Dermis microvascular lymphatic vessel endothelial cell (primary cell): ENCODE data around the gene CTSO. TPM values are rescaled to one million over a fixed set of nuclear protein-coding genes. Genes with fewer than 3 reads are reported as not detected.
"Not testable (repeated sequence)": the region's sequence is repeated elsewhere in the genome, so short reads cannot be mapped to it uniquely, and the experiment has no call there.

Source experiments
- DNase-seq, 2 donors: peaks; one replicate each; pipeline versions ENCODE4 v3.0.0 to v3.0.0-alpha.2; 2010; ENCODE audit warnings: low read depth in 2 of 2
- total RNA-seq: library from RNA; depleted of rRNA; stranded (reverse); fragments of >200 nt; gene quantifications from 2 replicates; pipeline ENCODE4 v1.2.1, GENCODE V29; 2014

CTSO gene
- total RNA-seq, 1 donor from 2014 or later, result 4.9 TPM

- no peak for DNase-seq
These were observed 46.1 kb downstream of the CTSO start for GRCh38 chr4:155907556-155907955.

- no peak for DNase-seq
These were observed 47.0 kb downstream of the CTSO start for GRCh38 chr4:155906554-155907247.

DNA sequence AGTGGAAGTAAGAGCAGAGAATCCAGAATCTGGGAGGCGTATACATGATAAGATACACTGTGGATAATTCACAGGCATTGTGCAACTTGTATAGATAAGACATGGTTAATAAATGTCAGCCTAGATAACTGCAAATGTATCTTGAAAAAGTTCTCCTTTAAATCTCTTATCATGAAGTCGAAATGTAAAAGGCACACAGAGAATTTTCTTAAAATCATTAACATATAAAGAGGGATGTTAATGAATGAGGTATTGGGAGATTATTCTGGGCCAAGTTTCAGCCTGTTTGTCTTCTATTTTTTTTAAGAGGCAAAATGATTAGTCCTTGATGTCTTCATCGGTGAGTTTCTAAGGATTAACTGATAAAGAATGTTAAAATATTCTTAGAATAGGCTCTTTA lies 49.3 kb downstream of the CTSO start:
- DNase-seq, result no peak

DNA sequence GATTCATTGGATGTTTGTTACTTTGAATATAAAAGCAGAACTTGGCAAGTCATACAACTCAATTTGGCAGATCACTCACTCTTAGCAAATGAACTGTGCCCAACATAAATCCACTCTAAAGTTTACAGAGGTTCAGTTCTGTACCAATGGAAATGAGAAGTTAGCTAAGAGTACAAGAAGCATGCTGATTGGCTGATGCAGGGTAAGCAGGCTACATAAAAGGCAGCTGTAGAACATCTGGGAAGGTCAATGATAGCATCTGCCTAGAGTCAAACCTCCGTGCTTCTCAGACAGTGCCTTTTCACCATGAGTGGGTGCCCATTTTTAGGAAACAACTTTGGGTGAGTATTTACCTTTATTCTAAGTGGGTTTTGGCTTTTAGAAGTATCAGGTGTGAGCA lies 50.2 kb downstream of the CTSO start, which contains the start of gene TDO2:
TDO2 (plus strand) TSS at position 244 of the 400 bp plus-strand sequence; CDS start at position 307, 63 bp downstream.
- DNase-seq, result no peak

DNA sequence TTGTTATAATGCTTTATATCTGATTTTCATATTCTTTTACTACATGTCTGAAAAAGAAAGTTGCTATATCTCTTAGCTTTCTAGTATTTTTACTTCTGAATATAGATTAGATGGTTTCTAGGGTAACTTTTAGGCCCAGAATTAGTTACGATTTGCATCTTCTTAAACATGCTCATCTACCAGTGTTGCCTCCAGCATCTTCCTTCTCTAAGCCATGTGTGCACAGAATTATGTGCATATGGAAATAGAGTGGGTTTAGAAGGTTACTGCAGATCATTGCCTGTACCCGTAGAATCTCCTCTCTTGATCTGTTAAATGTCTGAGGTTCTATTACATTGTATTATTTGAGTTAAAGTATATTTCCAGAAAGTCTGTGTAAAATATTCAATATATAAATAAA lies 52.7 kb downstream of the CTSO start:
- no peak for DNase-seq

- DNase-seq, result no peak
These were observed 53.3 kb downstream of the CTSO start for GRCh38 chr4:155900381-155900780.

DNA sequence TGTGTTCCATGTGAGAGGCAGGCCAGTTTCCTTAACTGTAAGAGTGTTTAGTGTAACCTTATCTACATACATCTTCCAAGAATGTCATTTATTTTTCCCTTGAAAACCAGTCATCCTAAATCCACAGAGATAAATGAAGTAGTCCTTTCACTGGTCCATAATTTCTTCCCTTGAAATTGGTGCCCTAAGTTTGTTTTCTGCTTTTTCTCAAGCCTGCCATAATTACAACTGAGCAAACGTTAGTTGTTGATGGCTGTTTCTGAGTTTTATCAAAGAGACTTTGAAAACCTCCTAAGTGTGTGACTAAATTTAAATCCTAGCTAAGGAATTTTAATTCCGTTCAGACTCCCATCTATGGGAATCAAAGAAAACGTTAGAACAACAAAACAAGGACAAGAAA lies 53.8 kb downstream of the CTSO start:
- no peak for DNase-seq

DNA sequence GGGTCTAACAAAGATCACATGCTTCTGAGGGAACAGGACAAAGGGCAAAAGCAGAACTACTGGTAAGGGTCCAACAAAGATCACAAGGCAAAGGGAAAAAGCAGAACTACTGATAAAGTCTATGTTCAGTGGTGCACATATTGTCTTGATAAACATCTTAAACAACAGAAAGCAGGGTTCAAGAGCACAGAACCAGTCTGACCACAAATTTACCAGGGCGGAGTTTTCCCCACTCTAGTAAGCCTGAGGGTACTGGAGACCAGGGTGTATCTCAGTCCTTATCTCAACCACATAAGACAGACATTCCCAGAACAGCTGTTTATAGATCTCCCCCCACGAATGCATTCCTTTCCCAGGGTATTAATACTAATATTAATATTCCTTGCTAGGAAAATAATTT lies 55.3 kb downstream of the CTSO start:
- DNase-seq, result not testable (repeated sequence)

DNA sequence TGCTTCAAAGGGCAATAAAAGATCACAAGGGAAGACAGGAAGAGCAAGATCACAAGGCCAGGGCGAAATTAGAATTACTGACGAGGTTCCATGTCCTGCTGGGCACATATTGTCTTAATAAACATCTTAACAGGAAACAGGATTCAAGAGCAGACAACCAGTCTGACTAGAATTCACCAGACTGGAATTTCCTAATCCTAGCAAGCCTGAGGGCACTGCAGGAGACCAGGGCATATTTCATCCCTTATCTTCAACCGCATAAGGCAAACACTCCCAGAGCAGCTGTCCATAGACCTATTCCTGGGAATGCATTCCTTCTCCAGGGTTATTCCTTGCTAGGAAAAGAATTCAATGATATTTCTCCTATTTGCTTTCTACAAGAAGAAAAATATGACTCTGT lies 62.6 kb downstream of the CTSO start:
- DNase-seq, result no peak

DNA sequence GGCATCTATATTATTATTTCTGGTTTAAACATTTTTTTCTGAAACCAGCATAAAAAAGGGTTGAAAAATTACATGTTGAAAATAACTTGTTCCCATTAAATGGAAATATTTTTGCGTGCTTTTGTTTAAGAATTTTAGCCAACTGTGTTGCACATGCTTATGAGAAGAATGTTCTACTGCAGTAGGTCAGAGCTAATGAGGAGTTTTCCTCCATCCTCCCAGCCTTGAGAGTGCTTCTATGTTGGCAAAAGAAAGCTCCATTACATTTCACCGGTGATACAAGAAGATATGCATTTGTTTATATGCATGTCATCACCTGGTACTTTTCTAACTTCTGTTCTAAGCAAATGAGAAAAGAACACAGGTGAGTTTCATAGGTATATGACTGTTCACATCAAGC lies 63.7 kb downstream of the CTSO start:
- no peak for DNase-seq

DNA sequence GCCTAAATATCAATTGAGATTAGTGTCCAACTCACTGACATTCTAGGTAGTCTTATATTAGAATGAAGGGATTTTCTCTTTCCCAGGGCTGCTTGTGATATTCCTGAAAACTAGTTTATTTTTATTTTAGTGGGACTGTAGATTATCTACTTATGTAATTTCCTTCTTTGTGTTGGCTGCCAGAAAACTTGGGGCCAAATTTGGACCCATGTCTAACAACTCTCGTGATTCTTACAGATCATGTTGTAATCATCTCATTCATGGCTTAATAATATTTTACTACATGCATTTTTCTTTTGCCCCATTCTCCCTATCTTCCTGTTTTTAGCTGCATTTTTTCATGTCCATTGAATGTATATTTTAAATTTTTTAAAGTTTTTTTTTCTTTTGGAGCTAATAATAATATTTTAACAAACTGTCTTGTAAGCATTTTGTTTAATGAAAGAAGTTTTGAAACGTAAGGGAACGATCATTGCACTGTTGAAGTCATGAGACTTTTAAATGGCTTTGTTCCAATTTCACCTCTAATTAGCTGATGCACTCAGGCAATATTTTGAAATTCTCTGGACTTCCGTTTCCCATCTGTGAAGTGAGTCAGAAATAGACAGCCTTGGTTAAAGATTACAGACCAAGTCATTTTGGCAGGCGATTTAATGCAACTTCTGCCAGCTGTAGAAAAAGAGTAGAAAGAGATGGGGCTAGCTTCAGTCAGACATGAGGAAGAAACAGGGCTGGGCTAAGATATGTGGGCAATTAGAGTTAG lies 64.5 kb downstream of the CTSO start:
- no peak for DNase-seq

DNA sequence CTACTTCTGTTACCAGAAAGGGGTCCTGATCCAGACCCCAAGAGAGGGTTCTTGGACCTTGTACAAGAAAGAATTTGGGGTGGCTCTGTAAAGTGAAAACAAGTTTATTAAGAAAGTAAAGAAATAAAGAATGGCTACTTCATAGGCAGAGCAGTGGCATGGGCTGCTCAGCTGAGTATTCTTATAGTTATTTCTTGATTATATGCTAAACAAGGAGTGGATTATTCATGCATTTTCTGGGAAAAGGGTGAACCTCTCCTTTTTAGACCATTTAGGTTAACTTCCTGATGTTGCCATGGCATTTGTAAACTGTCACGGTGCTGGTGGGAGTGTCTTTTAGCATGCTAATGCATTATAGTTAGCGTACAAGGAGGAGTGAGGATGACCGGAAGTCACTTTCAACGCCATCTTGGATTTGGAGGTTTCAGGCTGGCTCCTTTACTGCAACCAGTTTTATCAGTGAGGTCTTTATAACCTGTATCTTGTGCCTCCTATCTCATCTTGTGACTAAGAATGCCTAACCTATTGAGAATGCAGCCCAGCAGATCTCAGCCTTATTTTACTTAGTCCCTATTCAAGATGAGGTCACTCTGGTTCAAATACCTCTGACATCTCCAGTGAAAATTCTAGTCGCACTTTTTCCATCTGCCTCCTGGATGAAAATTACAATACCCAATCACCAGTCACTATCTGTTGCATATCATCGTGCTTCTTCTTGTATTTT lies 65.7 kb downstream of the CTSO start:
- DNase-seq, result no peak

- no peak for DNase-seq
These were observed 66.6 kb downstream of the CTSO start for GRCh38 chr4:155887045-155887444.

DNA sequence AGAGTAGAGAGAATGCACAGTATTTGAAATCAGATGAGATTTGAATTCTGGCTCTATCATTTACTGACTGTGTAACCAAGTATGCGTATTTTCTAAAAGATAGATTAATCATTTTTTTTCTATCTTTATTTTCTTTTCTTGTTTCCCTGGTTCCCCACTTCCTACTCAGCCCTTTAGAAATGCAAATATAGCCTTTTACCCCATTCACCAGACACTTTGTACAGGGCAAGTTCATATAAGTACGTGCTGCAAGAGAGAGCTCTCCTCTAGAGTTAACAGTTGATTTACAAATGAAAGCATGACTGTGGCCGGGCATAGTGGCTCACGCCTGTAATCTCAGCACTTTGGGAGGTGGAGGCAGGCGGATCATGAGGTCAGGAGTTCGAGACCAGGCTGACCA lies 68.0 kb downstream of the CTSO start:
- no peak for DNase-seq

DNA sequence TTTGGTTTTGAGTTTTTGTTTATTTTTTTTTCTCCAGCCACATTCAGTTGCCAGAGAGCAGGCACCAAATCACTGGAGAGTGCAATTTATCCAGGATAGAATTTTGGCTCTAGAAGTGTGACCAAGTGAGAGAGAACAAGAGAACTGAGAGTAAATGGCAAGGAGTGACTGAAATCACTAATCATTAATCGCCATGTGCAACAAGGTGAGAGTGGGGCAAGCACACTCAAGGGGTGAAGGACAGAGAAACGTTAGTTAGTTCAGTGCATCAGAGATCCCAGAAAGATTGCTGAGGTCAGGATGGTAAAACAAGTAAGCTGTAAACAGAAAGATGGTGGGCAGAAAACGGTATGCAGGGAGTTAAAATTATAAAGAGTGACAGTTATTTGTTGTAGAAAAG lies 69.8 kb downstream of the CTSO start:
- no peak for DNase-seq

GRCh38 chr4:155881555-155881954 lies 72.1 kb downstream of the CTSO start:
- no peak for DNase-seq

GRCh38 chr4:155879767-155880166 lies 73.9 kb downstream of the CTSO start:
- no peak for DNase-seq

- no peak for DNase-seq
These were observed 75.1 kb downstream of the CTSO start for GRCh38 chr4:155878611-155879010.

GRCh38 chr4:155877971-155878370 lies 75.7 kb downstream of the CTSO start:
- DNase-seq, result no peak

GRCh38 chr4:155875878-155876277 lies 77.8 kb downstream of the CTSO start:
- no peak for DNase-seq
